Mucosa of descending colon (tissue), 3 donors: ENCODE measurements around the gene GRM1. TPM values are rescaled to one million over a fixed set of nuclear protein-coding genes. Genes with fewer than 3 reads are reported as not detected.

Experiments used
- ATAC-seq: fragments of 200-7000 bp; cut with Tn5 transposase; one replicate; pipeline ENCODE4 v1.9.1; 2020; ENCODE audit warnings: mild to moderate bottlenecking, moderate library complexity
- DNase-seq, 3 donors: peaks; one replicate each; pipeline ENCODE4 v3.0.0-alpha.2; 2020
- H3K36me3 ChIP-seq: fragments of 200-600 bp; one replicate; pipeline ENCODE4 v1.8.0; 2021; ENCODE audit warnings: low read depth, mild to moderate bottlenecking
- H3K4me1 ChIP-seq: fragments of 200-600 bp; one replicate; pipeline ENCODE4 v1.8.0; 2021; ENCODE audit warnings: low read depth, mild to moderate bottlenecking
- H3K4me3 ChIP-seq: fragments of 200-600 bp; one replicate; pipeline ENCODE4 v1.8.0; 2021; ENCODE audit warnings: mild to moderate bottlenecking
- H3K9me3 ChIP-seq: fragments of 200-600 bp; one replicate; pipeline ENCODE4 v1.8.0; 2021; ENCODE audit warnings: mild to moderate bottlenecking
- CTCF ChIP-seq: fragments of 200-600 bp; IDR thresholded peaks from one replicate; pipeline ENCODE4 v1.8.0; 2022; ENCODE audit warnings: antibody characterized with exemption, mild to moderate bottlenecking
- intact Hi-C, 2 donors: fragments of 100-400 bp; cut with DNase I in 1 of 2; cut with micrococcal nuclease in 1 of 2; formaldehyde crosslinking; loops; one replicate each; pipeline versions ENCODE4 v1.11.0 to v1.11.1; 2022; cut with DNase I, micrococcal nuclease
- total RNA-seq, 3 donors: library from RNA; stranded (reverse); fragmentation: NEBNext Ultra II Directional in 2 of 3; extraction: Animal tissue kit (Norgen Biotek cat#: 25700) in 2 of 3; gene quantifications; one replicate each; pipeline versions ENCODE4 v1.2.1 to v1.2.4, GENCODE V29; 2021 to 2023
- donor health status: DM: no; HTN: no; CAD: no; lungs with moderate emphysema.
- donor health status: DM: no; HTN: no; CAD: no.
- donor health status: DM: no; HTN: yes; CAD: no.

Gene GRM1
- total RNA-seq, 3 donors from 2014 or later: 0.13 TPM; not detected in 2

GRCh38 chr6:146352163-146352562 lies 323.3 kb downstream of the GRM1 start:
- no peaks in the 10 kb centered on the region for H3K9me3 ChIP-seq
- DNase-seq (no peak), ATAC-seq (no peak)
- intact Hi-C loops: no loop called here
- H3K4me1 ChIP-seq: peaks cover 6% of the 10 kb centered on the region
- no peaks in the 10 kb centered on the region for H3K36me3 ChIP-seq
- no peak overlapping the region for H3K4me3 ChIP-seq
- TF ChIP-seq CTCF: no peak

- no peak for DNase-seq
- Histone ChIP-seq H3K4me3 (no peak overlapping the region), H3K4me1 (peaks cover 6% of the 10 kb centered on the region), H3K36me3 (no peaks in the 10 kb centered on the region), H3K9me3 (no peaks in the 10 kb centered on the region)
- intact Hi-C loops: no loop called here
- TF ChIP-seq CTCF: no peak
- ATAC-seq: peak; percentile 63
Observed at GRCh38 chr6:146354451-146354850, 325.6 kb downstream of the GRM1 start.

- H3K36me3 ChIP-seq: no peaks in the 10 kb centered on the region
- TF ChIP-seq CTCF: no peak
- DNase-seq (no peak), ATAC-seq (no peak)
- no peak overlapping the region for H3K4me3 ChIP-seq
- H3K4me1 ChIP-seq: peaks cover 6% of the 10 kb centered on the region
- intact Hi-C loops: no loop called here
- no peaks in the 10 kb centered on the region for H3K9me3 ChIP-seq
Observed at GRCh38 chr6:146355521-146356100, 326.7 kb downstream of the GRM1 start.

GRCh38 chr6:146357578-146358430 lies 328.9 kb downstream of the GRM1 start:
- Histone ChIP-seq H3K4me3 (no peak overlapping the region), H3K36me3 (no peaks in the 10 kb centered on the region), H3K4me1 (peaks cover 6% of the 10 kb centered on the region), H3K9me3 (no peaks in the 10 kb centered on the region)
- DNase-seq: no peak
- no peak for TF ChIP-seq CTCF
- ATAC-seq: no peak
- intact Hi-C loops: no loop called here

GRCh38 chr6:146358431-146359046 lies 329.7 kb downstream of the GRM1 start:
- DNase-seq (no peak), ATAC-seq (no peak)
- Histone ChIP-seq H3K4me1 (peaks cover 6% of the 10 kb centered on the region), H3K36me3 (no peaks in the 10 kb centered on the region), H3K9me3 (no peaks in the 10 kb centered on the region), H3K4me3 (no peak overlapping the region)
- intact Hi-C loops: no loop called here
- no peak for TF ChIP-seq CTCF
